GM19025 (cell line): ENCODE data around the gene LXN.
"Not testable (repeated sequence)": the region's sequence is repeated elsewhere in the genome, so short reads cannot be mapped to it uniquely, and the experiment has no call there.

Source experiments
- ATAC-seq: cut with Tn5 transposase; IDR thresholded peaks from one replicate; pipeline ENCODE4 v1.9.1; 2021; ENCODE audit warnings: mild to moderate bottlenecking, low read depth, moderate library complexity; ENCODE audit not compliant: unreplicated experiment

The LXN gene, protein sequence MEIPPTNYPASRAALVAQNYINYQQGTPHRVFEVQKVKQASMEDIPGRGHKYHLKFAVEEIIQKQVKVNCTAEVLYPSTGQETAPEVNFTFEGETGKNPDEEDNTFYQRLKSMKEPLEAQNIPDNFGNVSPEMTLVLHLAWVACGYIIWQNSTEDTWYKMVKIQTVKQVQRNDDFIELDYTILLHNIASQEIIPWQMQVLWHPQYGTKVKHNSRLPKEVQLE

GRCh38 chr3:158672215-158673176 is at the start of gene LXN:
Gene LXN, minus strand, starts transcription at chr3:158672648. Its CDS starts 170 bp downstream, at chr3:158672478.
- ATAC-seq: peak; percentile 99

- ATAC-seq: no peak
These were observed 49.7 kb upstream of the LXN start for GRCh38 chr3:158722108-158722507.

DNA sequence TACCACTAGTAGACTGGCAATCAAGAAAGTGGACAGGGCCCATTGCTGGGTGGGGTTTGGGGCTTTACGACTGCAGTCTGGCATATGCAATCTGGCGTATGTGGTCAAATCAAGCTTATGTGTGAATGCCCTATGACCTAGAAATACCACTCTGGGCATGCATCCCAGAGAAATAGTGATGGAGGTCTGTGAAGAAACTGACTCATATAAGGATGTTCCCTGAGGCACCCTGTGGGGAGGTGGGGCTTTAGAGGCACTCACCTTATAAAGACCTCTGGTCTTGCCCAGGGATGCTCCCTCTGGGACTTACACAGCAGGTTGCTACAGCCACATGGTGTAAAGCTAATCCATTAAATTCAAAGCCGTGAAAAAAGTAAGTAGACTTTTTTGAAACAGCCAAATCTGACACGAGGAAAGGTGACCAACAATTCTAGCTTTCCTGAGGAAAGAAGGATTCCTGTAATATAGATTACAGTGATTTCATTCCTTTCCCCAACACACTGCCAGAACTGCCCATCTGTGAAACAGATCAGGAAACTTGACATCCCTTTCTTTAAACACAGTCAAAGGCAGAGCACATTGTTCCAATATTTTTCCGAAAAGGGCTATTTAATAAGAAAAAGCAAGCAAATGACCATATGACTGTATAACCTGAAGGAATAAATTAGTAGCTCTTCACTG is 46.2 kb upstream of the LXN start:
- ATAC-seq: no peak

GRCh38 chr3:158717576-158717975 is 45.1 kb upstream of the LXN start:
- ATAC-seq: no peak

DNA sequence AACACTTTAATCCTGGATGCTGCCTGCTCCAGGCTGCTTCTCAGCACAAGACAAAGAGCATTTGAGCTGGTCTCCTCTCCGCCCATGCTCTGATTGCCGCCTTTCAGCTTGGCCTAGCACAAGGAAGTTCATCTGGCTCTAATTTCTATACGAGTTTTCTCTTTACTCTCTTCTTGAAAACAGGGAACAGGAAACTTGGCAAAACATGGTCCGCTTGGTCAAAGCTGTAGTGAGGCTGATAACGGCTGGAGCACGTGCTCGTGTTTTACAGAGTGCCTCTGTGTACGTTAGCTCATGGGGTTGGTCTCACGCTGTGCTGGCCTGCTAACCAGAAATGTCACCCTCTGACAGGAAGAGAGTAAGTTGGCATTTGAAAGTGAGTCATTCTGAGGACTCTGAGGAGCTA is 40.6 kb upstream of the LXN start:
- ATAC-seq: no peak

DNA sequence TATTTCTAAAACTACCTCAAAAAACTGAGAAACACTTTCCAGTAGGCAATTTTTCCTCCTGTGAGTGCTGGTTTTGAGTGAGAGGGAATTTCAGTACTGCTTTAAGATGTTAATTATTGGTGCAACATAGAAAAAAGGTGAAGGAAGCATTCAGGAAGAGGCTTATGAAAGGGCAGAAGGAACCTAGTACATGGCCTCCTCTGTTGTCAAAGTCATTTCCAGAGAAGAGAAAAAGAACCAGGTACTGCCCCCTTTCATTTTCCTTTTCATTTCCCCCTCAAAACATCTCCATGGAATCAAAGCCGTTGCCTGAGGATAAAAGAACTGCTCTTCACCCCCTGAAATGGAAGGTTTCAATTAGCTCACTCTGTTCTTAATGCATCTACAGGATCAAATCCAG is 40.0 kb upstream of the LXN start:
- no peak for ATAC-seq

- no peak for ATAC-seq
These were observed 39.4 kb upstream of the LXN start for GRCh38 chr3:158711886-158712285.

- no peak for ATAC-seq
These were observed 38.2 kb upstream of the LXN start for GRCh38 chr3:158710601-158711000.

DNA sequence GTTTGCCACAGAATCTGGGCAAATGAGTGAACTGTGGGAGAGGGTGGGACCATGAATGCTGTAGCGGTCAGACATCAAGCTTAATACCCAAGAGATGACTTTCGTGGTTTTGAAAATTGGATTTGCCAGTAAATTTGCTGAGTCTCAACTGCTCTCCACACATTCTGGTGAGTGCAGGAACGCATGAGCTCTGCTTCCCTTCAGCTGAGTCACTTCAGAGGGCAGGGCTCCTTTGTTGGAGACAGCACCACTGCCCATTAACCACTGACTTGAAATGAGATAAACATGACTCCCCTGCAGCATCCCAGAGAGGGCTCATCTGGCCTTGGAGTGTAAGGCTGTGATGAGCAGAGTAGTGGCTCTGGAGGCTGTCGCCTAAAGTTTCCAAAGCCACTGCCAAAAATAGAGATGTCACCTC is 37.2 kb upstream of the LXN start:
- no peak for ATAC-seq

DNA sequence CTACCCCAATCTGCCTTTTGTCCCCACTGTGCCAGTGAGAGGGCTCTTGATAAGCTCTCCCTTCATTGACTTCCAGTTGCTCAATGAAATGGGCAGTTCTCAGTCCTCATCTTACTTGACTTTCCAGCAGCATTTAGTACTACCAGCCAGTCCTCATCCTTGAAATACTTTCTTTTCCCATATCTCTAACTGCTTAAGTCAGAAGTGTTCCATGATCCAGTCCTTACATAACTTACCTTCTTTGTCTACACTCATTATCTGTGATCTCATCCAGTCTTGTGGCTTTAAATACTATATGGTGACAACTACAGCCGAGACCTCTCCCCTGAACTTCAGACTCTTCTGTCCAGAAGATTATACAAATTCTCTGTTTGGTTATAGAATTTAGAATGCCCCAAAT is 31.1 kb upstream of the LXN start:
- no peak for ATAC-seq

DNA sequence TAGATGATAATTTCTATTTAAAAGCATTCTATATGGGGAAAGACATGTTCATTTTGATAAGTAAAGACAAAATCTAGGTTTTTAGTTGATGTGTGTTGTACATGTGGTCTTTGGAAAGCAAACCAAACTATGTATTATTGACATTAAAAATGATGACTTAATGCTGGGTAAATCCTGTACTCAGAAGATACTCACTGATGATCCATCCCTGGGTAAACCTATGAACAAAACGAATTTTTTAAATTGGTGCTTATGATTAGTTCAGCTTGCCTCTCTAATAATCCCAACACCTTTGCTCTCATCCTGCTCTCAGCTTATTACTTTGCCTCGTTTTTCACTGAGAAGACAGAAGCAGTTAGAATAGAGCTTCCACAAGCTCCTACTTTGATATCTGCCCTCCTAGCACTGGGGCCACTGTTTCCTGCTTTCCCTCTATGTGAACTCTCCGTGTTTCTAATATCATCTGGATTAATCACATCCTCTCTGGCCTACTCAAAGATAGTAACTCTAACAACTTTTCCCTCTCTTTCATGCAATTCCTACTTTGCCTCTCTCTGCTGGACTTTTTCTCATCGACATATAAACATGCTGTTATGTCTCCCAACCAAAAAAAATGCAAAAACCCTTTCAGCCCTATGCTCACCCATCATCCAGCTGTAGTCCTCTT is 30.5 kb upstream of the LXN start:
- ATAC-seq: no peak

DNA sequence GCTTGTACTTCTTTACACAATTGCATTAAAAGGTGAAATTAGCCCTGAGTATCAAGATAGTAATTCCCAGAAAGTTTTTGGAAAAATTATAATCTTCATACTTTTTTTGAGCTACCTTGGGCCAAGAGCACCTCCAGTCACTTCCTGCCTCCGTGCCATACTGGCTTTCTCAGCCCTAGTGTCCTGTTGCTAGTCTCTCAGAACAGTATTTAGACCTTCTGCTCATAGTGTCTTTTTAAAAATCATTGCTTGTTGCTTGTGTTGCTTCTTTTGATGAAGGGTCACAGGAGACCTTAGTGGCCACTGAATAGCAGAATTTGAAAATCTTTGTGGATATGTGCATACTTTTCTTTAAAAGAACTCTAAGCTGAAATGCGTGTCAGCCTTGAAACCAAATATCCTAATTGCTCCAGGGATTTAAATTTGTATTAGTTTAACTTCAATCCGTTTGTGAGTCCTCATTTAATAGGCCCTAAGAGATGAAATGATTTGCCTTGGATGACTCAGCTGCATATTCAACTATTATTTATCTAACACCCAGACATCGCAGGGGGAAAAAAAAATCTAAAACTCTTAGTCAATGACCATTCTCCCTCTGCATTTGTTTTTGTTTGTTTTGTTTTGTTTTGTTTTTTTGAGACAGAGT is 29.1 kb upstream of the LXN start:
- ATAC-seq: no peak

- no peak for ATAC-seq
These were observed 28.1 kb upstream of the LXN start for GRCh38 chr3:158700559-158700958.

DNA sequence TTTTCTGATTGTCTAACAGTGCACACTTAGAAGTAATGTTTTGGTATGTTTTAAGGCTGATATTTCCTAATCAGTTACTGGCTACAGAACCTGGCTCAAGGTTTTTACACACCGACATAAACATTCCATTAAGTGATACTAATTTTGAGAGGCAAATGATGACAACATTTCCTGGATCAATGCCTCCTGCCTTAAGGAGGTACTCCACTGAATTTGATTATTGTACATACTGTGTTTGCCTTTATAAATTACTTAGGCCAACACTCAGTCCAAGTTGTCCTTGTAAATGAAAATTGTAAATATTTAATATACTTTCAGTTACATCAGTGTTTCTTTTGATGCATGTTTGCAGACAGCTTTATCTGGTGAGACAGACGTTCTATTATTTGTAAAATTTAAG is 24.2 kb upstream of the LXN start:
- ATAC-seq: no peak

DNA sequence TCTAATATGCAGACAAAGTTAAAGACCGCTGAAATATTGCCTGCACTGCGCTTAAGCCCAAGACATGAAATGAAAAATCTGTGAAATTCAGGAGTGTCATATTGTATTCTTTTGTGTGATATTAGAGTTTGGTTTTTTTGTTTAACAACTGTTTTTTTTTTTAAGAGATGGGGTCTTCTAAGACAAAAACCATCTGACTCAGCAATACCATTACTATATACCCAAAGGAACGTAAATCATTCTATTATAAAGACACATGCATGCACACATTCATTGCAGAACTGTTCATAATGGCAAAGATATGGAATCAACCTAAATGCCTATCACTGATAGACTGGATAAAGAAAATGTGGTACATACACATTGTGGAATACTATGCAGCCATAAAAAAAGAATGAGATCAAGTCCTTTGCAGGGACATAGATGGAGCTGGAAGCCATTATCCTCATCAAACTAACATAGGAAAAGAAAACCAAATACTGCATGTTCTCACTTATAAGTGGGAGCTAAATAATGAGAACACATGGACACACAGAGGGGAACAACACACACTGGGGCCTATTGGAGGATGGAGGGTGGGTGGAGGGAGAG is 21.5 kb upstream of the LXN start:
- ATAC-seq: not testable (repeated sequence)

DNA sequence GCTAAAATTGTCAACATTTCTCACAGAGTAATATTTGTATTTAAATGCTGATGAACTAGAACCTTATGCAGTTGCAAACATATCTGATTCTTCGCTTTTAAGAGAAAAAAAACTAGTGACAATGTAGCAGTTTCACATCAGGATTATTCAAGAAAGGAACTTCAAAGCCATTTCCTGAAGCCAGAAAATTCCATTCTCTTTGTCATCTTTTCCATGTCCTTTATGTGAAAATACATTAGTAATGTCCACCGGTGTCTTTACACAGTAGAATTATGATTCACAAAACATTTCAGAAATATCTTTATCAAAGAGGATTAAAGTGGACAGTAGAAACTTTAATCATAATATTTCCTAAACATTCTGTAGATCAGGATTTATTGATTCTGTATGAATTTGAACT is 12.7 kb upstream of the LXN start:
- no peak for ATAC-seq

GRCh38 chr3:158683230-158683962 is 10.9 kb upstream of the LXN start:
- no peak for ATAC-seq

DNA sequence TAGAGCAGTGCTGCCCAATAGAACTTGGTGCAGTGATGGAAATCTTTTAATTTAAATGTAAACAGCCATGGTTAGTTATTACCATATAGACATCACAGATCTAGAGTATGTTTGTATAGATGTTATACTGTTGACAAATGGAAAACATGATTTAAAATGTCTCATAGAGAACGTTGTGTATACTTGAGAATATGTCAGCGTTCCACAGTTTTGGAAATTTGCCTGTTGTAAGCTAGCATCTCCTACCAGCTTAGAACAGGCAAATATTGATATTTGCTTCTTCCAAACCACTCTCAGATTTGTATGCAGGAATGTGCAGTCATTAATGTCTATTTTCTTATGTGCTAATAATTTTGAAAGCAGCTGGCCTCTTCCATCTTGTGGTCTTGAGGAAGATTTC is 8.4 kb upstream of the LXN start:
- ATAC-seq: no peak

GRCh38 chr3:158679547-158680000 is 7.1 kb upstream of the LXN start:
- ATAC-seq: no peak
